ENCODE results near the gene KCNMB1.

DNA sequence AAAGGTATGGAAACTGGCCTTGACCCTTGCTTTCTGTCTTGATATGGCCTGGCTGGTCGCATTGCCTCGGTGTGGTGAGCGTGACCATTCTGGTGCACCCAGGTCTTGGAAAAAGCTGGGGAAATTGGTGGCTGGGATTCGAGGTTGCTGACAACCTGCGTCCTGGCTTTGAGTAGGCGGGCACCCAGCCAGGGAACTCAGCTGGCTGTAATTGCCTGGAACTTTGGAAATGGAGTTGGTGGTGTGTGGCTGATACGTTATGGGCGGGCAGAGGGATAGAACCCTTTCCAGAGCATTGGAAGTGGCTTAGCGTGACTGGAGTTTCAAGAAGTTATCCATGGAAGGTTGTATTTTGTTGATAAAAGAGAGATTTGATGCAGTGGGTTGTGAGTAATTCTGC, 35.2 kb downstream of the KCNMB1 start:
- TF ChIP-seq, protein P1, sequence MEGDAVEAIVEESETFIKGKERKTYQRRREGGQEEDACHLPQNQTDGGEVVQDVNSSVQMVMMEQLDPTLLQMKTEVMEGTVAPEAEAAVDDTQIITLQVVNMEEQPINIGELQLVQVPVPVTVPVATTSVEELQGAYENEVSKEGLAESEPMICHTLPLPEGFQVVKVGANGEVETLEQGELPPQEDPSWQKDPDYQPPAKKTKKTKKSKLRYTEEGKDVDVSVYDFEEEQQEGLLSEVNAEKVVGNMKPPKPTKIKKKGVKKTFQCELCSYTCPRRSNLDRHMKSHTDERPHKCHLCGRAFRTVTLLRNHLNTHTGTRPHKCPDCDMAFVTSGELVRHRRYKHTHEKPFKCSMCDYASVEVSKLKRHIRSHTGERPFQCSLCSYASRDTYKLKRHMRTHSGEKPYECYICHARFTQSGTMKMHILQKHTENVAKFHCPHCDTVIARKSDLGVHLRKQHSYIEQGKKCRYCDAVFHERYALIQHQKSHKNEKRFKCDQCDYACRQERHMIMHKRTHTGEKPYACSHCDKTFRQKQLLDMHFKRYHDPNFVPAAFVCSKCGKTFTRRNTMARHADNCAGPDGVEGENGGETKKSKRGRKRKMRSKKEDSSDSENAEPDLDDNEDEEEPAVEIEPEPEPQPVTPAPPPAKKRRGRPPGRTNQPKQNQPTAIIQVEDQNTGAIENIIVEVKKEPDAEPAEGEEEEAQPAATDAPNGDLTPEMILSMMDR (IDR thresholded peaks at IDR 0.05 in 4 of 5, conservative IDR thresholded peaks at IDR 0.05 in 1 of 5) = no peak
- TF ChIP-seq POLR2A (IDR thresholded peaks at IDR 0.05) = no peak
